ENCODE measurements around the gene CLDN24.

DNA sequence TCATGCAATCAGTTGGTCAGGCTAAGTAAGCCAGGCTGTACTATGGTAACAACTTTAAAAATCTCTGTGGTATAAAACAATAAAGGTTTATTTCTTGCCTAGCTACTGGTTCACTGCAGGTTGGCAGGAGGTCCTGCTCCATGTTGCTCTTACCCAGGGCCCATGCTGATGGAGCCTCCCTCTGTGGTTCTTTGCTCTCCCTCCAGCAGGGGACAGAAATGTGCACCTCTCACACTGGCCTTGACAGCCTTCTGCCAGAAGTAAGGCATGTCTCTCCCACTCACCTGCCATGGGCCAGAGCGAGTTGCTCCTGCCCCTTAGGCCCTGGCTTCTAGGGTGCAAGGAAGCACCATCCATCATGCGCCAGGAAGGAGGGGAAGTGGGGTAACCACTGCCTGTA is 33.3 kb downstream of the CLDN24 start:
- TF ChIP-seq CTCF (IDR thresholded peaks at IDR 0.05; ENCODE audit: low read length): no peak
- no peak for TF ChIP-seq EZH2 (IDR thresholded peaks at IDR 0.05; ENCODE audit: borderline replicate concordance, low read length)

Measured in OCI-LY1 (cell line).